Neural cell (in vitro differentiated cells): ENCODE results near the gene P2RY14.

Experiments used
- CTCF ChIP-seq: fragments of 450-650 bp; IDR thresholded peaks from 2 replicates; pipeline ENCODE4 v1.5.1; 2014; ENCODE audit warnings: antibody characterized with exemption, mild to moderate bottlenecking, moderate library complexity; ENCODE audit not compliant: poor library complexity, severe bottlenecking
- EP300 ChIP-seq: fragments of 450-650 bp; conservative IDR thresholded peaks from 2 replicates; pipeline ENCODE4 v1.6.1; 2014; ENCODE audit warnings: antibody characterized with exemption, mild to moderate bottlenecking, moderate library complexity; ENCODE audit not compliant: poor library complexity, severe bottlenecking
- EZH2 ChIP-seq: fragments of 200-600, 300-800 bp; shearing (Covaris generic), sonication (generic); IDR thresholded peaks from 2 replicates; pipeline ENCODE4 v1.6.1; 2014; ENCODE audit warnings: antibody characterized with exemption, low read length, borderline replicate concordance, mild to moderate bottlenecking; ENCODE audit not compliant: insufficient read depth, poor library complexity, severe bottlenecking
- MXI1 ChIP-seq: fragments of 450-650 bp; conservative IDR thresholded peaks from 2 replicates; pipeline ENCODE4 v1.6.1; 2014; ENCODE audit warnings: antibody characterized with exemption, mild to moderate bottlenecking; ENCODE audit not compliant: poor library complexity, severe bottlenecking
- POLR2AphosphoS5 ChIP-seq: IDR thresholded peaks from 2 replicates; pipeline ENCODE4 v1.6.1; 2012
- RAD21 ChIP-seq: fragments of 450-650 bp; conservative IDR thresholded peaks from 2 replicates; pipeline ENCODE4 v1.6.1; 2014; ENCODE audit warnings: antibody characterized with exemption, mild to moderate bottlenecking, moderate library complexity
- REST ChIP-seq: IDR thresholded peaks from 2 replicates; pipeline ENCODE4 v1.6.1; 2012; ENCODE audit warnings: borderline replicate concordance

- TF ChIP-seq CTCF: no peak
- TF ChIP-seq RAD21: no peak
- no peak for TF ChIP-seq EP300
- TF ChIP-seq POLR2AphosphoS5: no peak
- TF ChIP-seq REST: no peak
- TF ChIP-seq MXI1: no peak
- TF ChIP-seq EZH2: no peak
Observed at GRCh38 chr3:151225040-151225975, 53.0 kb downstream of the P2RY14 start.
